GM21390 (cell line): ENCODE measurements around the gene VPS18.
A peak's percentile ranks its signal among the peaks of the same experiment; 100 is the strongest.

Experiments
- ATAC-seq: cut with Tn5 transposase; IDR thresholded peaks from one replicate; pipeline ENCODE4 v1.9.1; 2021; ENCODE audit not compliant: unreplicated experiment

The VPS18 gene

DNA sequence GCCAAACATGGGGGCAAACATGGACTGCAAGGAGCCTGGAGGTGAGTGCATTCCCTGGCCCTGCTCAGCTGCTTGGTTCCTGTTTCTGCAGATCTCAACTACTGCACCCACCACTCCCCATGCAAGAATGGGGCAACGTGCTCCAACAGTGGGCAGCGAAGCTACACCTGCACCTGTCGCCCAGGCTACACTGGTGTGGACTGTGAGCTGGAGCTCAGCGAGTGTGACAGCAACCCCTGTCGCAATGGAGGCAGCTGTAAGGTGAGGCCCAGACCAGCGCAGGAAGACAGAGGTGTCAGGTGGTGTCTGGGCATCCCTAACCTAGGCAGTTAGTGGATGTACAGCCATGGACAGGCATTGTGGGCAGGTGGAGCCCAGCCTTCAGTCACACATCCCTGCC lies 40.2 kb downstream of the VPS18 start:
- ATAC-seq, result no peak

DNA sequence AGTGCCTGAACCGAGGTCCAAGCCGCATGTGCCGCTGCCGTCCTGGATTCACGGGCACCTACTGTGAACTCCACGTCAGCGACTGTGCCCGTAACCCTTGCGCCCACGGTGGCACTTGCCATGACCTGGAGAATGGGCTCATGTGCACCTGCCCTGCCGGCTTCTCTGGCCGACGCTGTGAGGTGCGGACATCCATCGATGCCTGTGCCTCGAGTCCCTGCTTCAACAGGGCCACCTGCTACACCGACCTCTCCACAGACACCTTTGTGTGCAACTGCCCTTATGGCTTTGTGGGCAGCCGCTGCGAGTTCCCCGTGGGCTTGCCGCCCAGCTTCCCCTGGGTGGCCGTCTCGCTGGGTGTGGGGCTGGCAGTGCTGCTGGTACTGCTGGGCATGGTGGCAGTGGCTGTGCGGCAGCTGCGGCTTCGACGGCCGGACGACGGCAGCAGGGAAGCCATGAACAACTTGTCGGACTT lies 42.0 kb downstream of the VPS18 start:
- no peak for ATAC-seq

DNA sequence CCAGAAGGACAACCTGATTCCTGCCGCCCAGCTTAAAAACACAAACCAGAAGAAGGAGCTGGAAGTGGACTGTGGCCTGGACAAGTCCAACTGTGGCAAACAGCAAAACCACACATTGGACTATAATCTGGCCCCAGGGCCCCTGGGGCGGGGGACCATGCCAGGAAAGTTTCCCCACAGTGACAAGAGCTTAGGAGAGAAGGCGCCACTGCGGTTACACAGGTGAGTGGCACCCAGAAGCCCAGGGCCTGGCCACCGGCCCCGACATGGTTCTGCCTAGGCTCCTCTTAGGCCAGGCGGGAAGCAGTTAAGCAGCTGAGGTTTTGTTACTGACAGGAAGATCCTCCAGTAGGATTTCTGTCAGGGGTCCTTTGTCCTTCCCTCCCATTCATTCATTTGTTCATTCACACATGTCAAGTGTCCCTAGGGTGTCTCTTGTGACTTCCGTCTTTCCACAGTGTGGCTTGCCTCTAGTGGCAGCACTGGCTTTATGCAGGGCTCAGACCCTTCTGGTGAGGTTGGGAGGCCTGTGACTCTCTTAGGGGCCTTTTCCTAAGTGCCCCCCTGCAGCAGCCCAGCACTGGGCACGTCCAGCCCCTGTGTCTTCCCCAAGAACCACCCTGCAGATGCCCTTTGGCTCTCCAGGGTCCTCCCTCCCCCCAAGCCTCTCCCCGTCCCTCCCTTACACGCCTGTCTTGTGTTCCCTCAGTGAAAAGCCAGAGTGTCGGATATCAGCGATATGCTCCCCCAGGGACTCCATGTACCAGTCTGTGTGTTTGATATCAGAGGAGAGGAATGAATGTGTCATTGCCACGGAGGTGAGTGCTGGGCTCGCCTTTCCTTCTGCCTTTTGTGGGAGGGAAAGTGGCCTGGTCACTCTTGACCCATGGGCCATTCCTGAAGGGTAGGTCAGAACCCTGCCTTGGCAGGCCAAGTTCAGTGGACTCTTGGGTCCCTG lies 42.7 kb downstream of the VPS18 start:
- no peak for ATAC-seq

DNA sequence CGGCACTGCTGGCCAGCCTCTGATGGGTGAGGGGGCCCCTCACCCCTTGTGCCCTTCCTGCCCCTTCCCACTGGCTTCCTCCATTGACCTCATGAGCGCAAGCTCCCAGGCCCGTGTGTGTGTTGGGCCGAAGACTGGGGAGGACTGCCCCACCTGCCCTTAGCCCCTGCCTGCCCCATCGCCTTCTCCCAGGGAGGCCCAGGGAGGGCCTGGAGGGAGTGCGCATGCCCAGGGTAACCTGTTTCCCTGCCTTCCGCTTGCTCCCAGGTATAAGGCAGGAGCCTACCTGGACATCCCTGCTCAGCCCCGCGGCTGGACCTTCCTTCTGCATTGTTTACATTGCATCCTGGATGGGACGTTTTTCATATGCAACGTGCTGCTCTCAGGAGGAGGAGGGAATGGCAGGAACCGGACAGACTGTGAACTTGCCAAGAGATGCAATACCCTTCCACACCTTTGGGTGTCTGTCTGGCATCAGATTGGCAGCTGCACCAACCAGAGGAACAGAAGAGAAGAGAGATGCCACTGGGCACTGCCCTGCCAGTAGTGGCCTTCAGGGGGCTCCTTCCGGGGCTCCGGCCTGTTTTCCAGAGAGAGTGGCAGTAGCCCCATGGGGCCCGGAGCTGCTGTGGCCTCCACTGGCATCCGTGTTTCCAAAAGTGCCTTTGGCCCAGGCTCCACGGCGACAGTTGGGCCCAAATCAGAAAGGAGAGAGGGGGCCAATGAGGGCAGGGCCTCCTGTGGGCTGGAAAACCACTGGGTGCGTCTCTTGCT lies 43.7 kb downstream of the VPS18 start:
- ATAC-seq, result no peak

DNA sequence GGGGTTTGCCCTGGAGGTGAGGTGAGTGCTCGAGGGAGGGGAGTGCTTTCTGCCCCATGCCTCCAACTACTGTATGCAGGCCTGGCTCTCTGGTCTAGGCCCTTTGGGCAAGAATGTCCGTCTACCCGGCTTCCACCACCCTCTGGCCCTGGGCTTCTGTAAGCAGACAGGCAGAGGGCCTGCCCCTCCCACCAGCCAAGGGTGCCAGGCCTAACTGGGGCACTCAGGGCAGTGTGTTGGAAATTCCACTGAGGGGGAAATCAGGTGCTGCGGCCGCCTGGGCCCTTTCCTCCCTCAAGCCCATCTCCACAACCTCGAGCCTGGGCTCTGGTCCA lies 44.3 kb downstream of the VPS18 start:
- no peak for ATAC-seq

DNA sequence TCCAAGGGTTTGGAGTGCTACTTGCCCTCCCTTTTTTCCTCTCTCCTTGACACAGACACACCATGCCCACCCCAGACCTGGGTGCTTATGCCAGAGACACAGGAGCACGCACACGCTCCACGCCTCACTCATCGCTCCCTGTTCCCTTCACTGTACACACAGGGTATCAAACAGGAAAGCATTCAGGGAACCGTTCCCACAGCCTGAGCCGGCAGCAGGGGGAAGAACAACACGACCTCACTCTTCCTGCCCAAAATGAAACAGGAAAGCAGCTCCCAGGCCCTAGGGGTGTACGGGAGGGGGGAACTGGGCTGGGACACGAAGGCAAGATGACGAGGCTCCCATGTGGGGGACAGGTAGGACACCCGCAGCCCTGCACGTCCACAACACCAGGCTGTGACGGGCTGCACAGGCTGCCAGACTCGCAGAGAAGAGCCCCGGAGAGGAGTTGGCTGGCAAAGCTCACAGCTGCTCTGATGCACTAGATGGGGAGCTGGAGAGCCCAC lies 46.1 kb downstream of the VPS18 start:
- ATAC-seq, result no peak

DNA sequence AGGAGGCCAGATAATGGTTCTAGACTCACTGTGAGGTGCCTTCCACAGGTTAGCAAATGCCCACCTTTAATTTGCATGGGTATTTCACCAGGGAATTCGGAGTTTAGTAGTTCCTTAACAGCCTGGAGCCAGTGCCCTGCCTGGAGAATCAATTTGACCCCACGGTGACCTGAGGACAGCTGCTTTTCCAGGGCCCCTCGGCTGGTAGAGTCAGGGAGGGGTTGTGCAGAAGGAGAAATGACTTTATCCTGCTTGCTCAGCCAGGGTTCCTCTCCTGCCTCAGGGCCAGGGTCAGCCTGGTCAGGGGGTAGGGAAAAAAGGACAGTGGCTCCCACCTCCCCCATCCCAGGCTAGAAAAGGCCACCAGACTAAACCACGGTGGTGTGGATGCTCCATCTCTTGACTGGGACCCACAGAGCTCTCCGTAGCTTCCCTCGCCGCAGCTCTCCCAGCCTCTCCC lies 46.8 kb downstream of the VPS18 start:
- no peak for ATAC-seq

DNA sequence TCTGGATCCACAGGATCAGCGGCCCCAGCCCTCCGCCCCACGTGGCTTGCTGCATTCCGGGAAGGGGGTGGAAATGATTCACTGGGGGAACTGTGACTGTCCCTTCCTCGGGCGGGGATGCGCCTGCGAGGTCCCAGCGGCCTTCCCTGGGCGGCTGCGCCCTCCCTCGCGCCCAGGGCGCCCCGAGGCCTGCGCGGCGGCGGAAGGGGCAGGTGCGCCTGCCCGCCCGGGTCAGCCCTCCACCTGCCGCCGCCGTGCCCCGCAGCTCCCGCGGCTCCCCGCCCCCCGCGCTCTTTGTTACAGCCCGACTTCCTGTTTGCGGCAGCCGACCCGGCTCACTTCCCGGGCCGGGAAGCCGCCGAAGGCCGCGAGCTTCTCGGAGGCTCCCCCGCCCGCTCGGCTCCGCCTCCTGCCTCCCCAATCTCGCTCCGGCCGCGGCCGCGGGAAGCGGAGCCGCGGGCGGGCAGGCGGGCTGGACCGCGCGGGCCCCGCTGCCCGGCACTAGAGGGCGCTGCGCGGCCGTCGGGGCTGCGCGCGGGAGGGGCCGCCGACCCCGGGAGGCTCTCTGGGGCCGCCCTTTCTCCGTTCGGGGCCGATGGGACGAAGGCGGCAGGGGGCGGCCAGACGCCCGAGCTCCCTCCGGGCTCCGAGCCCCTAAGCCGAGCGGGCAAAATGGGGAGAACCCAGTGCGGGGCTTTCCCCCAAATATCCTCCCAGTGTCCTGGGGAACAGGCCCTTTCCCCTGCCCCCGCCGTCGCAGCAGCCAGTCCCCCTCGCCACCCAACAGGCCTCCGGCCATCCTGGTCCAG lies 47.5 kb downstream of the VPS18 start:
- ATAC-seq, result peak; percentile 58

DNA sequence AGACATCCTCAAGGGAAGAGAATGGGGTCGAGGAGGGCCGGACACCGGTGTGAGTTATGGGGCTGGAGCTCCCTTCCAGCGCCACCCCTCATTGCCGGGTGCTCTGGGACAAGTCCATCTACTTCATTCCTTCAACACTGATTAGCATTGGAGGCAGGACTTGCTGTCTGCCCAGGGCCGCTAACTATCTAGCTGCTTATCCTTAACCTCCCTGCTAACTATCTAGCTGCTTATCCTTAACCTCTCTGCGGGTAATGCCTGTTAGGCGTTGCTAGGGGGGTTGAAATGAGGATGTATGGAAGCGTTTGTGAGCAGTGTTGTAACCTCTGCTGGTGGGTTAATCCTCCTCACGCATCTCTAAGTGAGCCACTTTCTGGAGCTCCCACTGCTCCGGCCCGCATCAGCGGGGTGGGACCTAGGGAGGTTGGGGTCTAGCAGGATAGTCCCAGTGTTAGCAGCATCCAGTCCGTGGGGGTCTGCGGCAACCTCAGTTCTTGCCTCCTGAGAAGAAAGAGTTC lies 48.1 kb downstream of the VPS18 start:
- ATAC-seq, result no peak

DNA sequence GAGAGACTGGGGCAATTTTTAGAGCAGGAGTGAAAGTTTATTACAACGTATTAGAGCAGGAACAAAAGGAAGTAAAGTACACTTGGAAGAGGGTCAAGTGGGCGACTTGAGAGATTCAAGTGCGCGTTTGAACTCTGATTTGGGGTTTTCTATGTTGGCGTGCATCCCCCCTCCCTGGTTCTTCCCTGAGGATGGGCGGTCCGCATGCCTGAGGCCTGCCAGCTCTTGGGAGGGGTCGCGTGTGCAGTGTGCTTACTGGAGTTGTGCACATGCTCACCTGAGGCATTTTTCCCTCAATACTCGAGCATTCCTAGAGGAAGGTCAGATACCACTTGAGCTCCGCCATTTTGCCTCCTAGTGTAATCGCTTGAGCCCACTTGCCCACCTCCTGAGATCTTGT lies 48.6 kb downstream of the VPS18 start:
- ATAC-seq, result no peak

DNA sequence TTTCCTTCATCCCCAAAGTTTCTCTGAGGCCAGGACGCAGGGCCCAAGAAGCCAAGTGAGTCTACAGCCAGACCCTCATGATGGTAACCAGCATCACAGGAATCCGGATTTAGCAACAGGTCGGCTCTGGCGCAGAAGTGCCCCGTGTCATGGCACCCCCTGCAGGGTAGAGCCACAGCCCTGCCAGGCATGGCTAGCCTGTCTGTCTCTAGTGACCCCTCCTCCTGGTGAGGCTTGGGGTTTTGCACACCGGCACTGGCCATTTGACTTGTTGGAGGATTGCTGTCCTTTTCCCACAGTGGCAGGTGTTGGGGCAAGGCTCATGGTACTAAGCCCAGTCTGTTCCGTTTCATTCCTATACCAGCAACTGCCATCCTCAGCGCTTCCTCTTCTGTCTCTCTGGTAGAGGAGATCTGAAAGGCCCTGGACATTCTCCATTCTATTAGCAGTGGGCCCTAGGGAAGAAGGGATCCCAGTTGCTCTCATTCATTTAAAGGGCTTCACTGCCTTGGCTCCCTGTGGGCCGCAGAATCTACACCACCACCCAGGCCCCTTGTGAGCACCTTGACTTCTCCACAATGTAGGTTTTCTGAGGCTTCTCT lies 49.6 kb downstream of the VPS18 start:
- ATAC-seq, result no peak

DNA sequence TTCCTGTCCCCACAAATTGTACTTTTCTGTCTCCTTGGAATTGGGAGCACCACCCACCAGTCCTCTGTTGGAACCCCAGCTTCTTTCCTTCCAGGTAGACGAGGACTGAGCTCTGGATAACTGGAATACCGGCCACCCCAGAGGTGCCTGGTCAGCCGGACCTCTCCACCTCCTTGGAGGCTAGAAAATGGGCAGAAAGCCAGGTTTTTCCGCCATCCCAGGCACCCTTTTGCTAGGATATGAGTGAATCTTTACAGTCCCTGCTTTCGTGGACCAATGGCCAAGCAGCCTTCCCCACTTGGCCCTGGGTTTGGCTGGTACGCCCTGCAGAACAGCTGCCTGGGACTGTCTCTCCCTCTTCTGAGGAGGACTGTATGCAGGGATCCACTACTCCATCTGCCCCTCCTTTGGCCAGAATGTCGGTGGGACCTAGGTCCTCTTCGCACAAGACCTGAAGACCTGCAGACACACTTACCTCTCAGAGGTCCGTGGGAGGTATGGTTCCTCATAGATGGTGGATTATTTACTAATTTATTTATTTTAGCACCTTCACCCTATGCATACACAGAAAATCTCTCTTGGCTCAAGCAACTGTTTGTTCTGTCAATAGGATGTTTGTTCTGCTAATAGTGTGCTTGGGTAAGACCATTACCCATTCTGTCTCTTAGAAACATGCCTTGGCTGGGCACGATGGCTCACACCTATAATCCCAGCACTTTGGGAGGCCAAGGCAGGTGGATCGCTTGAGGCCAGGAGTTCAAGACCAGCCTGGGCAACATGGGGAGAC lies 50.5 kb downstream of the VPS18 start:
- ATAC-seq, result no peak

DNA sequence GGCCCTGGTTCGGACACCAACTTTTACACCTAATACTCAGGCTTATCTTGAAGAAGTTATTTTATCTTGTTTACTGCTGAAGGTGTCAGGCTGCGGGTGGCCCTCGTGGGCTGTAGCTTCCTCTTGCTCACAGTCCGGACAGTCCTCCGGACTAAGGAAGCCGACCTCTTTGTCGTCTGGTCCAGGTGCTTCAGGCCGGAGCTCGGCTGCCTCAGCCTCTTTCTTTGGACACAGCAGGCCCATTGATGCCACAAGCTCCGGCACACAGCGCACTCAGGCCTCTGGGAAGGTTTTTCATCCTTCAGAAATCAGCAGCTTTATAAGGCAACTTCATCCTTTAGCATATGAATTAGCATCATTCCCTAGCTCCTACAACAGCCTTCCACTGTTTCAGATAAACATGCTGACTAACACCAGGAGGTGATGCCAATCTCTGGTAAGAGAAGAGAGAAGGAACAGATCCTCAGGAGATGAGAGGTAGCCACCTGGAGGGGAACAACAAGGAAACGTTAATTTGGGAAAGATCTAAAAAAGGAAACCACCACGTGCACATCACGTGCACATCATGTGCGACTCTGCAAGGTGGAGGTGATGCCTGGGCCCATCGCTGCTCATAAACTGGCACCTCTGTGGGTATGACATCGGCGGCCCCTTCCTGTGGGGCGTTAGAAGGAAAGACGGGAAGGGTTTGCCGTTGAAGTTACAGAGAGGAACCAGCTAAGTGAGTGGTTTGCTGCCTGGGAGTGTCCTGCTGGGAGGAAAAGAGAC lies 54.6 kb downstream of the VPS18 start:
- ATAC-seq, result no peak

DNA sequence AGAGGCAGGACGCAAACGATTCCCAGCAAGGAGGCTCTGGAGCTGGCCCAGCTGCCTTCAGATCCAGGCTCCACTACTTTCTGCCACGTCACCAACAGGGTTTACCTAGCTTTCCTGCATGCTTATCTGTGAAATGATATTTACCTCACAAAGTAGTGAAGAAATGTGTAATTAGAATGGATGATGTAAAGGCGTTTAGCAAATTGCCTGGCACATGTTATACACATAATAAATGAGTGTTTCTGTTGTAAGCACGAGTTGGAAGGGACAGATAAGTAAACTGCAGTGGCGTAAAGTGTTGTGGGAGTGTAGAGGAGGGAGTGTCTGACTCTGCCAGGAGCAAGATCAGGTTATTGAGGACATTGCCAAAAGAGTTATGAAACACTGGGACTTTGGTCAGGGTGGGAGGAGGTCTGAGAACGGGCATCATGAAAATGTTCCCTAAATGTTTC lies 55.5 kb downstream of the VPS18 start:
- no peak for ATAC-seq

DNA sequence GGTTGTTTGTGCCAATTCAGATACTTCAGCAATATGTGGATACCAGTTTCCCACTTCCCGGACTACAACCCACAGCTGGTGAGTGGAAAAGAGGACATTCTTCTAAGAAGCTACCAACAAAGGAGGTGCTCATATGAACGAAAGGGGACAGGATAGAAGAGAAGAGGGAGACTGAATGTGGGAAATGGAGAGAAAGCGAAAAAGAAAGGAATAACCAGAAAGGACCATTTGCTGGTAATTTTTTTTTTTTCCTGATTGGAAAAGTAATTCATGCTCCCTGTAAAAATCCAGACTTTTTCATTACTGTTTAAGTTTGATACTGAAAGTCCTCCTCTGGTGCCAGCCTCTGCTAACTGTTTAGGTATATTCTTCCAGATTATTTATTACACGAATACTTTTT lies 57.5 kb downstream of the VPS18 start:
- no peak for ATAC-seq

DNA sequence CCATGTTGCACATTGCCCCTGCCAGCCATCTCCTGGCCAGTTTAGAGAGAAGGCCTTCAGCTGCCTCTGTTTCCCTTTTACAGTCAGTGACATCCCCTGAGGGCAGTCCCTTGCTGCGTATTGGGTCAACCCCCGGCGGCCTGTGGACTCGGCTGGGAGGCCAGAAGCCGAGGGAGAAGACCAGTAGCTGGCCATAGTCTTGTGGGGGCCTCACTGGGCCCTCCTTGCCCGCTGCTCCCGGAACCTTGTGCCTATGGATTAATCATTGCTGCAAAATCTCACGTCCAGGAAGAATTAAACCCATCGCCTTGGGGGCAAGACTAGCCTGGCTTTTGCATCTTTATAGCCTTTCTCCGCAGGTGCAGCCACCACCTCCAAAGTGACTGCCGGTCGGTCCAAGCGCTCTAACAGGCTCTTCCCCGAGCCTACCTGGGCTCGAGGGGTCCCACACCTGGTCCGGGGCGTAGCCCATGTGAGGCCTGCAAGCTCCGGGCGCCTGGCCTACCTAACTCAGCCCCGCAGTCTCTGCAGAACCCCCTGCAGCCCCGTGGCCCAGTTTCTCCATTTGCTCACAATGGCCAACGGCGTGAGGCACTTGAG lies 58.2 kb downstream of the VPS18 start:
- ATAC-seq, result no peak

DNA sequence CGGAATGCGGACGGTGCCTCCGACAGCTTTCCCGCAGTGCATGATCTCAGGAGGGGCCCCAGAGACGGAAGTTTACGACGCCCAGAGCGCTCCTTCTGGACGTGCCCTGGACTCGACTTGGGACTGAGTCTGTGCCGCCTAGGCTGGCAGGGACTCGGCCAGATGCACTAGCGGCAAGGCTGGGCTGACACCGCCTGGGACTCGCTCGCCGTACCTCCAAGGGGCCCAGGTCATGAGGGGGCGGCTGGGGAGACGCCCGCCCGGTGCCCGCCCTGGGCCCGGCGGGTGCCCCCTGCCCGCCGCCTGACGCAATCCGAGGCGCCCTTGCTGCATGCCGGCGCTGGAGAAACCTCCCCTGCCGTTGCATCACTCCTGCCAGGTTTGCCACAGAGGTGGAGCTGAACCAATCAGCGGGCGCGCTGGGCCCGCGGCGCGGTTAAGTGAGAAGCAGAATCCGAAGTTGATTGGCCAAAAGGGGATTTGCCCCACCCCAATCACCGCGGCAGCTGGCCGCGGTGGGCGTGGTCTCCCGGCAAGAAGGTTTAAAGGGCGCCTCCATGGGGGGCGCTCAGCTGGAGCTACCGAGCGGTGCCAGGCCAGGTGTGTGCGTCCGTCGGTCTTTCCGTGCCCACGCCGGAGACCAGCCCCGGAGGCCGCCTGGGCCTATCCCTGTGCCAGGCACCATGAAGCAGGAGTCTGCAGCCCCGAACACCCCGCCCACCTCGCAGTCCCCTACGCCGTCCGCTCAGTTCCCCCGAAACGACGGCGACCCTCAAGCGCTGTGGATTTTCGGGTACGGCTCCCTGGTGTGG lies 58.9 kb downstream of the VPS18 start, which contains the start of gene CHAC1:
TSS of gene CHAC1 (plus strand) at position 571 of the 812 bp plus-strand sequence. CDS start at position 684, 113 bp downstream.
- peak; percentile 93 for ATAC-seq
